Subcutaneous adipose tissue (tissue), 4 donors: Measurements from ENCODE around the gene C1orf87. TPM values are rescaled to one million over a fixed set of nuclear protein-coding genes. Genes with fewer than 3 reads are reported as not detected.

ENCODE experiments used
- CTCF ChIP-seq: fragments of 450-650 bp; IDR thresholded peaks from one replicate; pipeline ENCODE4 v1.5.1; 2016; ENCODE audit warnings: low read depth, mild to moderate bottlenecking, control low read depth, antibody characterized with exemption, moderate library complexity
- total RNA-seq, 4 donors: library from RNA; depleted of rRNA; stranded (reverse); fragments of >200 nt; gene quantifications; one replicate each; pipeline ENCODE4 v1.1.0, GENCODE V29; 2016

C1orf87 gene
- total RNA-seq, 4 donors from 2014 or later, result 0.68 TPM; not detected in 3

DNA sequence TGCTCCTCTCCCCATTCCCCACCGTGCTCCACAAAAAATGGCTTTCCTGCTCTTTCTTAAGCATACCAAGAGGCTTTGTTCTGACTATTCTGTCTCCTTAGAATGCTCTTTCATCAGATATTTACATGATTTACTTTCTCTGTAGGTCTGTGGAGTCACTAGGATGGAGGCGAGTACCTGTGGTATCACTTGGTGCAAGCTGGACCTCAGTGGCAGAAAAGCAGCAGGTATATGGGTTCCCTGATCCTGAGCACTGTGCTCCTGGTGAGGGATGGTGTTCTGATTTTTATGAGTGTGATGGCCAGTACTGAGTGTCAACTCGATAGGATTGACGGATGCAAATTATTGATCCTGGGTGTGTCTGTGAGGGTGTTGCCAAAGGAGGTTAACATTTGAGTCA, 10.0 kb downstream of the C1orf87 start:
- TF ChIP-seq CTCF, result no peak

DNA sequence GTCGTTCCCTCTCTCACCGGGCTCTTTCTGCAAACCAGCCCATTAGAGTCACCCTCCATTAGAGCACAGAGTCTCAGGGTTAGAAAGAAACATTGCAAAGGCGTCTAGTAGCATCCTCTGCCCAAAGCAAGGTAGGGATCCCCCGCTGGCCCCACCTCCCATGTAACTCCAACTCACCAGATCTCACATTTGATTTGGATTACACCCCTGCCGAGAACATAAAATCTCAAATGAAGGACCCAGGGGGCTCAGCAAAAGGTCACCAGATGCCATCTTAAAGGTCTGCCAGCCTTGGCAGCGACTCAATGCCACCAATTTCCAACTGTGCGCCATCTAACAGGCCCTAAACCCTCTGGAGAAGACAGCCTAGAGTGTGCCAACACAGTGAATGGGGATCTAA, 14.1 kb downstream of the C1orf87 start:
- TF ChIP-seq CTCF, result no peak

- TF ChIP-seq CTCF, result no peak
These were observed 18.2 kb downstream of the C1orf87 start for GRCh38 chr1:60055336-60055735.

DNA sequence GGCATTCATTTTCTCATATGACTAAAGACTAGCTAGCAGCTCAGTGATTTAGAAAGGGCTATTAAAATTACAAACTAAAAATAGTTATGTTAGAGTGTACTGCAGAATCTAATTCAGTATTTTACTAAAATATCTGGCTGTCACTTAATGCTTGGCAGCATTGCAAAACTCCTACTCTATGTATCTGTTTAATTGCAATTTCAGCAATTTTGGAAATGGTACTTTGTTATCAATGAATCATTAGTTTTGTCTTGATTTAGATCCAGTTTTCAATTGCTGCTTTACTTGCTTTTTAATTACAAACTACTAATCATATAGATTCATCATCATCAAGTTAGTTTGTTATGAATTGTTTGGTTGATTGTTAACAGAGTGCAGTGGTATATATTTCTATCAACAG, 19.2 kb downstream of the C1orf87 start:
- no peak for TF ChIP-seq CTCF

DNA sequence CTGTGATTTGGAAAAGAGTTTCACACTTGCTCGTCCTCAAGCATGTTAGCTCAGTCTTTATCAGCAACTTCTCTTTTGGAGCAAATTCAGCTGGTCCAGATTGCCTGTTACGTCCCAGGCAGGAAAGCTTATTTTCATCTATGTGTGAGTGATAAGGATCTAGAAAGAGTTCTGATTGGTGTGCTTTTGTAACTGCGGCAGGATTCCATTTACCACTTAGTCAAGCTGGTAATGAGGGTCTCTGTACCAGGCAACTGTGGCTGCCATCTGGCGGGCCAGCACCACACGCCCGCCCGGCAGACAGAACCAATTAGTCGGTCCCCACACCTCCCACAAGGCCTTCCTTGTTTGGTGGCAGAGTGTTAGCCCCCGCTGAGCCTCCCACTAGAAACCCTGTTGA, 21.0 kb downstream of the C1orf87 start:
- TF ChIP-seq CTCF, result no peak

DNA sequence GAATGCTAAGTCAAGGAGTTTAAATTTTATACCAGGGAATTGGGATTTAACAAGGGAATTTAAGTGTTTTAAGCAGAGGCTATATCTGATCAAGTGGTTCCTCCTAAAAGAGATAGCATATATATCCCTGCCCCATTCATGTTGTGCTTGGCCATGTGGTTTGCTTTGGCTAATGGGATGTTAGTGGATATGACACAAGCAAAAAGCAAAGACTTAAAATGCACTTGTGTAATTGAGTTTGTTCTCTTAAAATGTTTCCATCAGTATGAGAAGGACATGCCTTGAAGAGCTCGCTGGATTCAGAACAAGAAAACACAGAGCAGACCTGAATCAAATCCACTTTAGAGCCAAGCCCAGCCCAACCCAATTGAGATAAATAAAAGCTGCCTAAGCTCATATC, 22.4 kb downstream of the C1orf87 start:
- TF ChIP-seq CTCF, result no peak

DNA sequence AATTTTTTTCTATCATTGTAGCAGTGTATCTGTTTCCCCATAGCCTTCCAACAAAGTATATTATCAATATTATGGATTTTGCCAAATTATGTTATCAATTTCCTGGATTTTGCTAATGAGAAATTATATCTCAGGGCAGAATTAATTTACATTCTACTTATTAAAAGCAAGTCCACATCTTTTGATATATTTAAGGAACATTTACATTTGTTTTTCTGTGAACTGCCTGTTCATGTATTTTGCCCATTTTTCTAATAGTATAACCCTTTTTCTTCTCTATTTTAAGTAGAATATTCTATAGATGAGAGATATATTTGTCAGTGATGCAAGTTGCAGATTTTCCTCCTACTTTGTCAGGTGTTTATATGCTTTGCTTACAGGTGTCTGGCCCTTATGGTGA, 24.4 kb downstream of the C1orf87 start:
- no peak for TF ChIP-seq CTCF

DNA sequence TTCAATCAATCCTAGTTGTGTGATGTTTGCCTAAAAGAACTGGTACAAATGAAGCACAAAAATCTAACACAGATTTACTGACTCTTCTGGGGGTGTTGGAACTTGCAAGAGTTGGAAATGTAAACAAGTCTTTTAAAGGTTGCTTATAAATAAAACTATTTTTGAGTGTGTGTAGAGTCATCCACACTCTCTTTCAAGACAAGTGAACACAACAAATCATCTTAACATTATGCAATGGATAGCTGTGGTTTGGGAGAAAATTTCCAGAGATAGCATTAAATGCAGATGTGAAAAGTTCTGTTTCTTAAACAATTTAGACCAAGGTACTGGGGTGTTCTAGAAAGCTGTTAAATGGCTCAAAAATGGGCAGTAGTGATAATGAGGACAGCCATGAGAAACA, 28.7 kb downstream of the C1orf87 start:
- no peak for TF ChIP-seq CTCF
